ENCODE measurements around the gene YDJC. TPM values are rescaled to one million over a fixed set of nuclear protein-coding genes. Genes with fewer than 3 reads are reported as not detected.
"Not testable (repeated sequence)": the region's sequence is repeated elsewhere in the genome, so short reads cannot be mapped to it uniquely, and the experiment has no call there.

The YDJC gene
- total RNA-seq, 1 donor from 2014 or later, result 5.4 TPM

DNA sequence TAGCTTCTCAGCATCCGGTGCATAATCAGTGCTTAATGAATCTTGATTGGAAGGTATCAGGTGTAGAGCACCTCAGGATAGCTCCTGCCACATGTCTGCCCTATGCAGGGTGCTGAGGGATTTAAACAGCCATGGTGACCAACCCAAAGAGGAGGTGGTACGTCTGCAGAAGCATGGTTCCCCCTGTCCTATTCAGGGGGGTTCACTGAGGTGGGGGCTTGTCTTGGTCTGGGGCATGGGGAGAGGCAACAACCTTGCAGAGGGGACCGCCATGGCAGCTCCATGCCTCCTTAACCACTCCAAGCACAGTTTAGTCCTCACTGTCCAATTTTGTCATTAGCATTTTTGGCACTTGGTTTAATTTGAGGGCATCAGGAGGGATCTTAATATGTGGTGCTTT, 37.4 kb downstream of the YDJC start:
- intact Hi-C loops (cut with DNase I), result loop anchor here (5.0 kb wide), 1 partner anchor 35 kb away; no protein-coding TSS in a partner anchor
- no peak for DNase-seq (ENCODE audit: missing footprints)
- ATAC-seq, result no peak

DNA sequence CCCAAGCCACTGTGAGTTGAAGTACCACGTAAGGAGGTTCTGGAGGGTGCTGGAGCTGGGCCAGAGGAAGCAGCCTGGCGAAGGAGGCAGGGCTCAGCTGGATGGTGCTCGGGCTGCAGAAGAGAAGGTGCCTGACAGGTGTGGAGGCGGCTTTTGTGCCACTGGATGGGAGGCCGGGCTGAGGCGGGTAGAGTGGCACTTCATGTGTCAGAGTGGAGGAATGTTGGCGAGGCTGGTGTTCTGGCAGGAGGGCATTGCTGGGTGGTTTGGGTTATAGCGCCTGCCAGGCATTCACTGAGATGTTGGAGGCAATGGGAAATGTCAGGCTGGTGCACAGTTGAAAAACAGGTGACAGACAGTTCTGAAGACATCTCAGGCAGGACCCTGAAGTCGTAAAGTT, 38.1 kb downstream of the YDJC start:
- ATAC-seq (peak; percentile 64), DNase-seq (ENCODE audit: missing footprints) (peak; percentile 68)
- intact Hi-C loops (cut with DNase I), result loop anchor here (5.0 kb wide), 1 partner anchor 36 kb away; no protein-coding TSS in a partner anchor

DNA sequence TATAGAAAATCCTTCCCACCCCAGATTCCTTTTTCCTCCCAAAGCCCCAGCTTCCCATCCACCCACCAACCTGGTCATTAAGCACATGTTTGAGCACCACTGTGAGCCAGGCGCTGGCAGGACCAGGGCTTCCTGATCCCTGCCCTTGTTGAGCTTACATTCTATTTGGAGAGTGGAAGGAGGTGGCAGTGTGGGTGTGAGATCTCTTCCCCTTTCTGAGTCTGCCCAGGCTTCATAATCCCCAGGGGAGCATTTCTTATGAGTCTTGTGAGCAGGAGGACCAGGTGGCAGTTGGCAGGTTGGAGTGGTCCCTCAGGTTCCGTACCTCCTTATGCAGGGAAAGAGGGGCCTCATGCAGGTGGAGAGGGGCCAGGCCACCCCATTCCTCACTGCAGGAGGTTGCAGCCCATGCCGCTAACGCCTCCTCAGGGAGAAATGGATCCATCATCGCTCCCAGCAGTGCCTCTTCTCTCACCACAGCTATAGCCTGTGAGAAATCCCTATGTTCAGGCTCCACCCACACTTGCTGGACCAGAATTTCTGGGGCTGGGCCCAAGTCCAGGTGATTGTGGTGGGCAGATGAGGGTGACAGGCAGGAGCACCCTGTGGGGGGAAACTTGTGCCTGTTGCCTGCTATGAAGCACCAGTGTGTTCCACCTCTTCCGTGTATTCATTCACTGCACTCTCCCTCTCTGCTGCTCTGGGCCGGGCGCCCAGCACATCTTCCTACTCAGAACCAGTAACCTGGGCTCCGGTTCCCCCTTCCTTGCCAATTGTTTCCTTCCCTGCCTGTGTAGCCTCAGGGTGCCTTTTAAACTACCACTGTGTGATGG, 38.8 kb downstream of the YDJC start:
- DNase-seq (ENCODE audit: missing footprints) (no peak), ATAC-seq (no peak)
- intact Hi-C loops (cut with DNase I), result loop anchor here (5.0 kb wide), 1 partner anchor 36 kb away; no protein-coding TSS in a partner anchor

DNA sequence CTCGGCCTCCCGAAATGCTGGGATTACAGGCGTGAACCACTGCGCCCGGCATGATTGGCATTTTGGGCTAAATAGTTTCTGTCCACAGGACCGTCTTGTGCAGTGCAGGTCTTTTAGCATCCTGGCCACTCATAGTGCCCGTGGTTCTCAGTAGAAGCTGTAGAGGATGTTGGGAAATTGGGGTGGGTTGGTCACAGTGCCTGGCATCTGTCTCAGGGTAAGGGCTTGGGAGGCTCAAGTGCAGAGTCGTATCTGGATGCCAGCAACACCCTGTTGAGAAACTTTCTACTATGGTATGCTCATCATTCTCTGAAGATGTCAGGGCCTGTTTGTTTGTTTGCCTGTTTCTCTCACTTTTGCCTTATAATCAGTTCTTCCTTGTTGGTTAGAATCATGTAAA, 40.4 kb downstream of the YDJC start:
- no peak for DNase-seq (ENCODE audit: missing footprints)
- no peak for ATAC-seq
- intact Hi-C loops (cut with DNase I), result no loop called here

DNA sequence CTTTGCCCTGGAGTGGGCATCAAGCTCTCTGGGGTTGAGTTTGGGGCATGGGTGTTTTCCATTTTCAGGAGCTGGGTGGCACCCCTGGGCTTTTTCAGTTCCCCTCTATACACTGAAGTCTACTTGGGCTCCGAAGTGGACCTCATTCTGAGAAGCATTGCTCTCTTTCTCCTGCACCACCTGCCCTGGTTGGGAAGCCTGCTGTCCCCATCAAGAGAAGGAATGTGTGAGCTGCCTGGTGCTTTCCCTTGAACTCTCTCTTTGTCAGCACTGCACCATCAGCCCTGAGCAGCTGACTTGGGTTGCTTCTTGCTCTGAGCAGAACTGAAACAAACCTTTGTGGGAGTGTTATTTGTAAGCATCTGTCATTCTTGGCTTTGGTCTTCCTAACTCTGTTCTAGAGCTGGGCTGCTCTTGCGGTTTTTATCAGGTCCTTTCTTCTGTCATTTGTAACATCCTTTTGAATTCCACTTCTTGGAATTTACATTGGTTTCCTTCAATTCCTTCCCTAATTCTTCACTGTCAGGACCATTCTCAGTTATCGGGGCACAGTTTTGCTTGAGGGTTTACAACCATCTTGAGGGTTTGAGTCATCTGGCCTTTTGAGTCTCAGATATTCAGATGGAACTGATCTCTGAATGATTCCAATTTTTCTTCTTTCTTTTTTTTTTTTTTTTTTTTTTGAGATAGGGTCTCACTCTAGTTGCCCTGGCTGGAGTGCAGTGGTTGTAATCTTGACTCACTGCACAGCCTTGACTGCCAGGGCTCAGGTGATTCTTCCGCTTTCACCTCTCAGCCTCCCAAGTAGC, 41.8 kb downstream of the YDJC start:
- ATAC-seq, result no peak
- no peak for DNase-seq (ENCODE audit: missing footprints)
- intact Hi-C loops (cut with DNase I), result no loop called here

DNA sequence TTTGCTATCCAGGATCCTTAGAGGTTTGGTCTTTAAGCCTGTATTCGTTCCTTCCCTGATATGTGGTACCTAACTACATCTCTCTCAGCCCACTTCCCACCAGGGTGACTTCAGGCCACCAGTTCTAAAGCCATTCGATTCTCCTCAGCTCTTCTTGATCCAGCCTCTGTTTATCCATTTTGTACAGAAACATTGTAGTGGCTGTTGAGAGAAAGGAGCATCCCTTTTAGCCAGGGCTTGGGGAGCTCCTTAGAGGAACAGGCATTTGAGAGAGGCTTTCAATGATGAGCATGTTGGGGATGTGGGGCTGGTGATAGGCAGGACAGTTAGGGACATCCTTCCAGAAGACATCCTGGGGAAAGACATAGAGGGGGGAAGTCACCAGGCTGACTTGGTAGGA, 44.4 kb downstream of the YDJC start:
- intact Hi-C loops (cut with DNase I), result no loop called here
- no peak for DNase-seq (ENCODE audit: missing footprints)
- no peak for ATAC-seq

DNA sequence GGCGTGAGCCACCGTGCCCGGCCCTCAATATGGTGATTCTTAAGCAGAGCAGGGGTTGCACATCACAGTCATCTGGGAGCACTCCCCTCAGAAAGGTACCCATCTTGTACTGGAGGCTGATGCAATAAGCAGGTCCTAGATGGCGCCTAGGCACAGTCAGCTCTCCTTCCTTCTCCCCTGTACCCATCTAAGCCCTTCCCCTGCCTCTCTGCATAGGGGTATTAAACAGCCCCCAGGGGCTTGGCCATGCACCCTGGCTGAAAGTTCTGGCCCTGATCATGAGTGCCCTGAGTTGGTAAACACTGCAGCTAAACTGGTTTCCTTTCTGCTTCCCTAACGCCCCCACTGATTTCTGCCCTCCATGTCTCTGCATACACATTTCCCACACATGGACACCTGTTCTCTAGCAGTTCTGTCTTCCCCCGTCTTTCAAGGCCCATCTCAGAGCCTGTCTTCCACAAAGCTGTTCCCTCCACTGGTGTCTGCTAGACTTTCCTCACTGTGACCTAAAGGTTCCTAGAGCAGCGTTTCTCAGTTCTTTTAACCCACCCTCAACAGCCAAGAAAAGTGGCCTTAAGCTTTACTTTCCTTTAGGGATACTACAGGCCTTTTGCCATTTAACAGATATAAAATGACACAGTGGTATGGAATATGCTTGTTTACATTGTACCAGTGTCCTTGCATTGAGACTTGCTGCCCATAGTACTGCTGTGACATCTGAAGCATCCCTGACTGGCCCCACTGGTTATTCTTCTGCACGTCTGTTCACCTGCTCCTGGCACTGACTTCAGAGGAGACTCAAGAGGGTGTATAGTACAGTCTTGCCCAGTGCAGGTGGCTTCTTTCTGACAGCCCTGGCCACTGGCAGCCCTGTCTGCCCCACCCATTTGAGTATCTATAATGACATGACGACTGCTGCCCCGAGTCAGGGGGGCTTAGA, 46.8 kb downstream of the YDJC start:
- intact Hi-C loops (cut with DNase I), result no loop called here
- ATAC-seq (no peak), DNase-seq (ENCODE audit: missing footprints) (no peak)

DNA sequence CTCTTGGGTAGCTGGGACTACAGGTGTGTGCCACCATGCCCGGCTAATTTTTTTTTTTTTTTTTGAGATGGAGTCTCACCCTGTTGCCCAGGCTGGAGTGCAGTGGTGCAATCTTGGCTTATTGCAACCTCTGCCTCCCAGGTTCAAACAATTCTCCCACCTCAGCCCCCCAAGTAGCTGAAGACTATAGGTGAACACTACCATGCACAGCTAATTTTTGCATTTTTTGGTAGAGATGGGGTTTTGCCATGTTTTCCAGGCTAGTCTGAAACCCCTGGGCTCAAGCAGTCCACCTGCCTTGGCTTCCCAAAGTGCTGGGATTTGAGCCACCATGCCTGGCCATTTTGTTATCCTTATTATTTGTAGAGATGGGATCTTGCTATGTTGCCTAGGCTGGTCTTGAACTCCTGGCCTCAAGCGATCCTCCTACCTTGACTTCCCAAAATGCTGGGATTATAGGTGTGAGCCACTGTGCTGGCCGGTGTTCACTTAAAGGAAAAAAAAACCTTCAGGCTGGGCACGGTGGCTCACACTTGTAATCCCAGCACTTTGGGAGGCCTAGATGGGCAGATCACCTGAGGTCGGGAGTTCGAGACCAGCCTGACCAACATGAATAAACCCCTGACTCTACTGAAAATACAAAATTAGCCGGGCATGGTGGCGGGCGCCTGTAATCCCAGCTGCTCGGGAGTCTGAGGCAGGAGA, 48.7 kb downstream of the YDJC start:
- DNase-seq (ENCODE audit: missing footprints); ATAC-seq; intact Hi-C loops (cut with DNase I): not testable (repeated sequence)

DNA sequence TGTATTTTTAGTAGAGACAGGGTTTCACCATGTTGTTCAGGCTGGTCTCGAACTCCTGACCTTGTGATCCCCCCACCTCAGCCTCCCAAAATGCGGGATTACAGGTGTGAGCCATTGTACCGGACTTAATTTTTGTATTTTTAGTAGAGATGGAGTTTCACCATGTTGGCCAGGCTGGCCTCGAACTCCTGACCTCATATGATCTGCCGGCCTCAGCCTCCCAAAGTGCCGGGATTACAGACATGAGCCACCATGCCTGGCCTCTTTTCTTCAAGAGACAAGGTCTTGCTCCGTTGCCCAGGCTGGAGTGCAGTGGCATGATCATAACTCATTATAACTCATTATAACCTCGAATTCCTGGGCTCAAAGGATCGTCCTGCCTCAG, 49.2 kb downstream of the YDJC start:
- DNase-seq (ENCODE audit: missing footprints); ATAC-seq; intact Hi-C loops (cut with DNase I): not testable (repeated sequence)

DNA sequence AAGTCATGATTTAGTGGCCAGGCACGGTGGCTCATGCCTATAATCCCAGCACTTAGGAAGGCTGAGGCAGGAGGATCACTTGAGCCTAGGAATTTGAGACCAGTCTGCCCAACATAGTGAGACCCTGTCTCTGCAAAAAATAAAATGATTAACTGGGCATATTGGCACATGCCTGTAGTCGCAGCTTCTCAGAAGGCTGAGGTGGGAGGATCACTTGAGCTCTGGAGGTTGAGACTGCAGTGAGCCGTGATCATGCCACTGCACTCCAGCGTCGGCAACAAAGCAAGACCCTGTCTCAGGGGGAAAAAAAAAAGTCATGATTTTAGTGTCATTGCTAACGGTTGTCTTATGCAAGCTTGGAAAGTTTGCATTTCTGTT, 50.4 kb downstream of the YDJC start:
- intact Hi-C loops (cut with DNase I), result no loop called here
- no peak for DNase-seq (ENCODE audit: missing footprints)
- no peak for ATAC-seq

Small RNA genes lying within 50 kb of the gene (microRNA-seq; reads per million reads assigned to microRNA genes)
- 231 reads per million, percentile 62 among the genes with 10 or more reads in this experiment for gene MIR130B
- 6.1 reads per million, percentile 15 among the genes with 10 or more reads in this experiment for gene MIR301B

Other genes with a start within 250 kb of the YDJC start
- 0.08 TPM for gene RIMBP3B, start 246.3 kb downstream of the YDJC start, total RNA-seq
- 1.4 TPM for gene HIC2, start 212.7 kb downstream of the YDJC start, total RNA-seq
- 1.2 TPM for gene TMEM191C, start 162.6 kb downstream of the YDJC start, total RNA-seq
- gene RIMBP3C, start 78.6 kb downstream of the YDJC start, total RNA-seq, result not detected
- gene UBE2L3, start 62.3 kb downstream of the YDJC start, total RNA-seq, result 51.0 TPM
- 0.16 TPM for gene CCDC116, start 2.7 kb upstream of the YDJC start, total RNA-seq
- 20.7 TPM for gene SDF2L1, start 12.3 kb upstream of the YDJC start, total RNA-seq
- gene PPIL2, start 36.0 kb upstream of the YDJC start, total RNA-seq, result 24.5 TPM
- gene YPEL1, start 105.8 kb upstream of the YDJC start, total RNA-seq, result 4.4 TPM
- gene MAPK1, start 237.6 kb upstream of the YDJC start, total RNA-seq, result 79.2 TPM